GM04504 (cell line): Measurements from ENCODE around the gene CASK.
A peak's percentile ranks its signal among the peaks of the same experiment; 100 is the strongest.
"Not testable (repeated sequence)": the region's sequence is repeated elsewhere in the genome, so short reads cannot be mapped to it uniquely, and the experiment has no call there.

Source experiments
- DNase-seq: peaks from one replicate; pipeline ENCODE4 v3.0.0-alpha.2; 2012; ENCODE audit warnings: low read depth

The CASK gene

DNA sequence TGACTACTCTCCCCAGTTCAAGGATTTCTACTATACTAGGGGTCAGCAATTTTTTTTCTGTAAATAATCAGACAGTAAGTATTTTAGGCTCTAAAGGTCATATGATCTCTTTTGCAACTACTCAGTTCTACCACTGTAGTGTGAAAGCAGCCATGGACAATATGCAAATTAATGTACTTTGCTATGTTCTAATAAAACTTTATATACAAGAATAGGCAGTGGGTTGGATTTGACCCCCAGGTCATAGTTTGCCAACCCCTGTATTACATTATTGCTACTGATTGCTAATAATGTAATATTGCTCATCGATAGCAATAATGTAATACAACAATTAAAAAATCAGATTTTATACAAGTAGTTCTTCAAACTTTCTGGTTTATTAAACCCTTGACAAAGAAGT, 293.8 kb downstream of the CASK start:
- no peak for DNase-seq

GRCh38 chrX:41621222-41621723, 302.1 kb downstream of the CASK start:
- DNase-seq, result no peak

DNA sequence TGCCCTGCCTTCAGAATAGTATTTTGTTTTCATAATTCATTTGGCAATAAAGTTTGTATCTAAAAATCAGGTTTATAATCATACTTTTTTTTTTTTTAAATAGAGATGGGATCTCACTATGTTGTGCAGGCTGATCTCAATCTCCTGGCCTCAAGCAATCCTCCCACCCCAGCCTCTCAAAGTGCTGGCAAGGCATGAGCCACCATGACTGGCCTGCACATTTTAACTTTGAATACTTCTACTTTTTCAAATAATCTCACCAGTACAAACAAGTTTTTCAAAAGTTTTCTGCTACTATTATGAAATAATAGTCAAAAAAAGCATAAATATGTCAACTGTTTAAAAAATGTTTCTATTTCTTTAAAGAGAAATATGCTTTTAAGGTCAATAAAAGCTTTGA, 304.1 kb downstream of the CASK start:
- DNase-seq, result no peak

GRCh38 chrX:41616935-41617334, 306.4 kb downstream of the CASK start:
- DNase-seq, result no peak

- no peak for DNase-seq
These were observed 307.1 kb downstream of the CASK start for GRCh38 chrX:41616255-41616654.

GRCh38 chrX:41608244-41608643, 315.1 kb downstream of the CASK start:
- no peak for DNase-seq

DNA sequence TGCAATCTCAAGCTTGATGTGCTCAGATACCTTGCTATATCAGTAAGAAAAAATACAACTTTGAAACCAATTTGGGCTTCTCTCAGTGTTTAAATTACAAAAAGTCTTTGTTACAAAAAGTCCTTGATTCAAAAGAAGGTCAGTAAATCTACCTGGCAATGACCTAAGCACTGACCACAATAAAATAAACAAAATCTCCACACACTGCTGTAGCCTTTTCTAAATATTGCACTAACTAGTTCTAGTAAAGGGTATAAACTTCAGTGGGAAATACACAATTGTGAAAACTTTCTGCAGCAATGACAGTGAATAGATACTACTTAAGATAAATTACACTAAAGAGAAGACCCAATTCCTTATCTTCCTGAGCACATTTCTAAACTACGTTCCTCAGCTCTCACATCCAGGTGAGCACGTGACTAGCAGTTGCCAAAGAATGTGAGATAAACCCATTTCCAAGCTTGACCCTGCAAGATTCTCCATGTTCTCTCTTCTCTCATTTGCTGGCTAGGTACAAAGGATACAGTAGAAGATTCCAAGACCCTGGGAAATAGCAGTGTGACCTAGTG, 316.0 kb downstream of the CASK start:
- no peak for DNase-seq

DNA sequence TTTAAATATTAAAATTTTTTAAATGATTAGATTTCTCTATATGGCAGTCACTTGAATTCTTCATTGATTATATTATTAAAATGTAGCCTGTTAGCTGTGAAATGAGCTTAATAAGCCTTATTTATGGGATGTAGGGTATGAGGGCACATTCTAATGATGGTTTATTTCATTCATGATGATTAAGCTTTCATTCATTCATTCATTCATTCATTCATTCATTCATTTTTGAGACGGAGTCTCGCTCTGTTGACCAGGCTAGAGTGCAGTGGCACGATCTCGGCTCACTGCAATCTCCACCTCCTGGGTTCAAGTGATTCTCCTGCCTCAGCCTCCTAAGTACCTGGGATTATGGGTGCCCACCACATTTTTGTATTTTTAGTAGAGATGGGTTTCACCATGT, 317.3 kb downstream of the CASK start:
- not testable (repeated sequence) for DNase-seq

GRCh38 chrX:41604766-41605543, 318.4 kb downstream of the CASK start:
- DNase-seq, result no peak

GRCh38 chrX:41604177-41604576, 319.2 kb downstream of the CASK start:
- DNase-seq, result no peak

- no peak for DNase-seq
These were observed 319.8 kb downstream of the CASK start for GRCh38 chrX:41603596-41603995.

DNA sequence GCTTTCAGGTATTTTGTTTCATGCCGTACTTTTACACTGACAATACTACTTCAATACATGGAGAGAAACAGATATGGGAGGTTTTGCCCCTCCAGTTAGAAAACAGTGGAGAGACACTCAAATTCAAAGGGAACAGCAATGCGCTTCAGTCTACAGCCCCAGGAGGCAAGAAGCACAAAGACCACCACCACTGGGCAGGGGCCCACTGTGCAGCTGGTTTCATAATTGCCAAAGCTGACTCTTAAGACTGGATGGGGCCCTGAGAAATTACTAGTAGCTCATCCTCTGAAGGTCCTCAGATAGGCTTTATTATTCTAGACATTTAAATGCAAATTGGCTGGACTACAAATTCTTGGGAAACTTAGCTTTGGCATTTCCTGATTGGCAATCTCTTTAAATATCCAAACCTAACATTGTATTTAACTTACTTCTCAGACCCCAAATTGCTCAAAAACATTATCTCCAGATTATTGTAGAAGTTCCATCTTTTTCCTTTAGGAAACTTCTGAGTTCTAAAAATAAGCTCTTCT, 320.5 kb downstream of the CASK start:
- DNase-seq, result no peak

GRCh38 chrX:41600291-41600690, 323.1 kb downstream of the CASK start:
- DNase-seq, result peak; percentile 12

DNA sequence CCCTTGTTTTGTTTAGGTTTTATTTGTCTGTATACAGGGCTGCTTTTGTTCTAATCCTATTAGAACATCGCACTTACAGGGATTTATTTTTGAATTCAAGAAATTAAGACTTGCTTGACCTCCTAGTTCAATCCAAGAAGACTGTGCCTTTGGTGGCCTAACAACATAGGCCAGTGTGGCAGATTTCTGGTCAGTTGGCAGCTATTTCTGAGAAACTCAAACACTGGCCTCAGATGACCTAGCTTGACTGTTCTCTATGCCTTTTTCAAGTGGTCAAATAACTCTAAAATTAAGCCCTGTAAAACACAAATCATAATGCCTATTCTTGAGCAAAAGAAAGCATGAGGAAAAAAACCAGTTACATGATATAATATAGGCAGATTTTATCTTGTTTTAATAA, 323.8 kb downstream of the CASK start:
- no peak for DNase-seq

- DNase-seq, result no peak
These were observed 326.8 kb downstream of the CASK start for GRCh38 chrX:41596596-41596995.

DNA sequence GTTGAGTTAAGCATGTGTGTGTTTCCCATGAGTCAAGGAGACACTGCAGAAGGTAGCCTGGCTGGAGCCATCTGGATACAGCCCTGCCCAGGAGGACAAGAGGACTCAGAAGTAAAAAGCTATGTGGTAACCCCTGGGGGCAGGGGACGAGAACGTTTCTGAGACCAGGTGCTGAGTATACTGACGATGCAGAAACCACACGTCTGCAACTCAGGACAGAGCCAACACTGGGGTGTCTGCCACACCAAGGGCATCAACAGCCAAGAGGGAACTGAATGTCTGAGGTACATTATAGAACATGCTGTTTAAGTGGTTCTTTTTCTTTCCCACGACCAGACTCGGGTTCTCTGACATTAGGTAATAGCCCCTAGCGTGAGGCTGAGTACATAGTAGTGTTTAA, 328.7 kb downstream of the CASK start:
- no peak for DNase-seq

DNA sequence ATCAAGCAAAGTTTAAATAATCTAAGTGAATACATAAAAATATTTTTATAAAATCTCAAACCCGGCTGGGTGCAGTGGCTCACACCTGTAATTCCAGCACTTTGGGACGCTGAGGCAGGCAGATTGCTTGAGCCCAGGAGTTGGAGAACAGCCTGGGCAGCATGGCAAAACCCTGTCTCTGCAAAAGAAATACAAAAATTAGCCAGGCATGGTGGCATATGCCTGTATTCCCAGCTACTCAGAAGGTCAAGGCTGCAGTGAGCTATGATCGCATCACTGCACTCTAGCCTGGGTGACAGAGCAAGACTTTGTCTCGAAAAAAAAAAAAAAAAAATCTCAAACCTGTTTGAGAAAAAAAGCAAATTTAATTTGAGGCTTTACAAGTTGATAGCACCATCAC, 331.4 kb downstream of the CASK start:
- DNase-seq, result no peak

DNA sequence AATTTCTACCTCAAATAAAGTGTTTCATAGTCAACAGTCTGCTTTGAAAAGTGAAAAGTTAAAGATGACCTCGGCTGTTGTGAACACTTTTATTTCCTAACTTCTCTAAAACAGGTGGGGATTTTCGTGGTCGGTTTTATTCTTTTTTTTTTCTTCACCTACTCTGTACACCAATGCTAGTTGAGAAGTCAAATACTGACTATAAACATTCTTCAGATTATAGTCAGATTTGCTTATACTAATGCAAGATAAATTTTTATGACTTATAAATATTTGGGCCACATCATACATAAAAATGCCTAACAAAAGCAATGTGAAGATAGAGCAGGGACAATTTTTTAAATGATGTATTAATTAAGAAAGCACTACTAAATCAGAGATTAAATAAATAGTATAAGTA, 332.7 kb downstream of the CASK start:
- DNase-seq, result no peak

GRCh38 chrX:41589634-41590270, 333.6 kb downstream of the CASK start:
- peak; percentile 10 for DNase-seq

DNA sequence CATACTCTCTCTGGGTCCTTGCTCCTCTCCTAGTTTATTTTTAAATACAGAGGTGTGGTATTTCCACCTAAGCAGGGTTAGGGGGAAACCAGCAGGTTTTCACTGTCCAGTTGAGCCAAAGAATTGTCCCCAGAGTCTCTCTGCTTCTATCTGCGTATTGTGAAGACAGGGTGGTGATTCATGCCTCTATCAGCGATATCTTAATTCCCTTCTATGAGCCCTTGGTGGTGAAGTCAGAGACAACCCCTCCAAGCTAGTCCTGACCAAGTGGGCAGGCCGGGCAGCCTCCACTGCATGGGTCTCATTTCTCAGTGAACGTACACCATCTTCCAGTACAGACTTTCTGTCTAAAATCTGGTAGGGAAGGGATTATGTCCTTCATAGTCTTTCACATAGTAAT, 335.1 kb downstream of the CASK start:
- DNase-seq, result no peak

DNA sequence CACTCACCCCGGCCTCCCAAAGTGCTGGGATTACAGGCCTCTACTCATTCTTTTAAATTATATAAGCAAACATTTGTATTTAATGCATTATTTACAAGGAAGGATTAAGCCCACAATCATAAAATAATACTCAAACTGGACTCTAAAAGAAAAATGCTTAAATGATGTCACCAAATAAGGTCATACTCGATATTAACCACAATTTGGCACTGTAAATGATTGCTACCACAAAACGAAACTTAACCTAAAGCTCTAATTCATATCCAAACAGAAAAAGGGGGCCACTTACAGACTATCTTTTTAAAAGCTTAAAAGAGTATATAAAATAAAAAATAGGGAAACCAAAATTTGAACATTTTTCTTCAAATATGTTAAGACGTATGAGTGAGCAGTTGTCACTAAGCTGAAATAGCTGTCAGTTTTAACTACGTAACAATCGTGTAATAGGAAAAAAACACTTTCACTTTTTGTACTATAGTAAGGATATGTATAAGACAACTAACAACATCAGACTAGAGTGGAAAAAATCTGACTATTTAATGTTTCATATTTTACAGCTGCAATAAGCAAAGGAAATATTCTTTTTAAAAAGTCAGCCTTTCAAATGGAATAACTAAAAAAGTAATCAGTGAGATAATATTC, 342.8 kb downstream of the CASK start:
- no peak for DNase-seq

DNA sequence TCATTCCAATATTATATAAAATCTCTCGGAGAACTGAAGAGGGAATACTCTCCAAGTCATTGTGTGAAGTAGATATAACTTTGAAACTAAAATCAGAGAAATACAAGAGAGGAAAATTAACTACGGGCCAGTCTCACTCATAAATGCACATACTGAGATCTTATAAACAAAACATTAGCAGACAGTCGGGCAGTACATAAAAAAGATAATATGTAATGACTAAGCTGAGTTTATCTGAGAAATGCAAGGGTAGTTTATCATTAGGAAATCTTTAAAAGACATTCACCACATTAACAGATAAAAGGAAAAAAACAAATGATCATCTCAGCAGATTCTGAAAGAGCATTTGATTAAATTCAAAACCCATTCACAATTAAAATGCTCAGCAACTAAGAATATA, 359.5 kb downstream of the CASK start:
- DNase-seq, result no peak

DNA sequence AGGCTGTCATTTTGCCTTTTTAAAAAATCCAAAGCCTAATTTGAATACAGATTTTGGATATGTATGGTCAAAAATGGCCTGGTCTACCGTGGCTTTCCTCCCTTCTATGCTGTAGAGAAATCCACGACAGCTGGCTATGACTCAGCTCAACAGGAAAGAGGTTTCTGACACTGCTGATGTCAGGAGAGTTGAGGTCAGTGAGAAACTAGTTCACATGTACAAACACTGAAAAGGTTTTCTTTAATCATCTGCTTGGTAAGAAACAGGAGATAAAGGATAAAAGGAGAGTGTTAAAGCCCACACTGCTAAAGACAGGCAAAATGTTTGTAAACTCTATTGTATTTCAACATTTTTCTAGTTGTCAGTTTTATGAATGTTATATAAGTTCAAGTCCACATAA, 362.3 kb downstream of the CASK start:
- peak; percentile 42 for DNase-seq
